GM18520 (cell line): ENCODE measurements around the gene AIG1.
"Not testable (repeated sequence)": the region's sequence is repeated elsewhere in the genome, so short reads cannot be mapped to it uniquely, and the experiment has no call there.

Experiments
- ATAC-seq: cut with Tn5 transposase; IDR thresholded peaks from one replicate; pipeline ENCODE4 v1.9.1; 2021; ENCODE audit not compliant: unreplicated experiment

AIG1 gene

GRCh38 chr6:143223895-143224294, 163.2 kb downstream of the AIG1 start:
- no peak for ATAC-seq

GRCh38 chr6:143224516-143224915, 163.8 kb downstream of the AIG1 start:
- no peak for ATAC-seq

GRCh38 chr6:143225929-143226328, 165.2 kb downstream of the AIG1 start:
- ATAC-seq = no peak

- no peak for ATAC-seq
These were observed 167.0 kb downstream of the AIG1 start for GRCh38 chr6:143227675-143228074.

GRCh38 chr6:143229400-143229799, 168.7 kb downstream of the AIG1 start:
- no peak for ATAC-seq

GRCh38 chr6:143232849-143233248, 172.2 kb downstream of the AIG1 start:
- no peak for ATAC-seq

- no peak for ATAC-seq
These were observed 173.0 kb downstream of the AIG1 start for GRCh38 chr6:143233554-143234285.

GRCh38 chr6:143234734-143235133, 174.0 kb downstream of the AIG1 start:
- no peak for ATAC-seq

- no peak for ATAC-seq
These were observed 175.6 kb downstream of the AIG1 start for GRCh38 chr6:143236151-143236798.

- ATAC-seq = no peak
These were observed 177.6 kb downstream of the AIG1 start for GRCh38 chr6:143238306-143238705.

GRCh38 chr6:143241111-143241510, 180.4 kb downstream of the AIG1 start:
- ATAC-seq = no peak

- no peak for ATAC-seq
These were observed 181.2 kb downstream of the AIG1 start for GRCh38 chr6:143241911-143242310.

- ATAC-seq = no peak
These were observed 183.1 kb downstream of the AIG1 start for GRCh38 chr6:143243786-143244185.

GRCh38 chr6:143245656-143246055, 185.0 kb downstream of the AIG1 start:
- ATAC-seq = no peak

- ATAC-seq = not testable (repeated sequence)
These were observed 185.6 kb downstream of the AIG1 start for GRCh38 chr6:143246166-143246775.

- ATAC-seq = no peak
These were observed 186.9 kb downstream of the AIG1 start for GRCh38 chr6:143247586-143247985.

GRCh38 chr6:143248359-143248758, 187.7 kb downstream of the AIG1 start:
- ATAC-seq = no peak

- no peak for ATAC-seq
These were observed 190.6 kb downstream of the AIG1 start for GRCh38 chr6:143251288-143251687.

GRCh38 chr6:143252961-143253360, 192.3 kb downstream of the AIG1 start:
- no peak for ATAC-seq

- ATAC-seq = no peak
These were observed 192.9 kb downstream of the AIG1 start for GRCh38 chr6:143253586-143253985.

- no peak for ATAC-seq
These were observed 198.3 kb downstream of the AIG1 start for GRCh38 chr6:143258945-143259344.

GRCh38 chr6:143260857-143261256, 200.2 kb downstream of the AIG1 start:
- no peak for ATAC-seq
